IPS-18a (cell line): ENCODE data around the gene FAM9C.
"Not testable (repeated sequence)": the region's sequence is repeated elsewhere in the genome, so short reads cannot be mapped to it uniquely, and the experiment has no call there.

ENCODE experiments used
- H3K27ac ChIP-seq: one replicate; pipeline ENCODE4 v1.5.1; 2013; ENCODE audit warnings: low read length
- H3K27me3 ChIP-seq: one replicate; pipeline ENCODE4 v1.6.1; 2013; ENCODE audit warnings: mild to moderate bottlenecking, low read length; ENCODE audit not compliant: control insufficient read depth, insufficient read depth
- H3K36me3 ChIP-seq: one replicate; pipeline ENCODE4 v1.6.1; 2013; ENCODE audit warnings: low read depth, low read length; ENCODE audit not compliant: control insufficient read depth
- H3K4me1 ChIP-seq: one replicate; pipeline ENCODE4 v1.6.1; 2013; ENCODE audit warnings: low read depth, low read length; ENCODE audit not compliant: control insufficient read depth
- H3K4me3 ChIP-seq: one replicate; pipeline ENCODE4 v1.5.1; 2013; ENCODE audit warnings: low read length
- H3K9ac ChIP-seq: one replicate; pipeline ENCODE4 v1.6.1; 2013; ENCODE audit warnings: mild to moderate bottlenecking, low read length, moderate library complexity
- H3K9me3 ChIP-seq: one replicate; pipeline ENCODE4 v1.6.1; 2013; ENCODE audit warnings: low read depth, low read length; ENCODE audit not compliant: control insufficient read depth

Gene FAM9C

GRCh38 chrX:13028871-13029636, 15.4 kb downstream of the FAM9C start:
- Histone ChIP-seq H3K9ac (peak overlapping the region; percentile 41), H3K27ac (peak overlapping the region; percentile 66), H3K9me3 (no peaks in the 10 kb centered on the region), H3K36me3 (no peaks in the 10 kb centered on the region), H3K4me1 (peaks cover 29% of the 10 kb centered on the region), H3K4me3 (peak overlapping the region; percentile 25), H3K27me3 (no peaks in the 10 kb centered on the region)

- Histone ChIP-seq H3K9ac (no peak overlapping the region), H3K27me3 (no peaks in the 10 kb centered on the region), H3K4me1 (peaks cover 44% of the 10 kb centered on the region), H3K9me3 (no peaks in the 10 kb centered on the region), H3K4me3 (no peak overlapping the region), H3K27ac (no peak overlapping the region), H3K36me3 (no peaks in the 10 kb centered on the region)
Measured at GRCh38 chrX:13026877-13027652, 17.4 kb downstream of the FAM9C start.

- H3K9ac ChIP-seq, result no peak overlapping the region
- H3K4me3 ChIP-seq, result no peak overlapping the region
- no peaks in the 10 kb centered on the region for H3K27me3 ChIP-seq
- no peaks in the 10 kb centered on the region for H3K36me3 ChIP-seq
- H3K27ac ChIP-seq, result no peak overlapping the region
- H3K4me1 ChIP-seq, result peaks cover 36% of the 10 kb centered on the region
- H3K9me3 ChIP-seq, result no peaks in the 10 kb centered on the region
Measured at GRCh38 chrX:13024986-13025385, 19.4 kb downstream of the FAM9C start.

GRCh38 chrX:13023979-13024378, 20.4 kb downstream of the FAM9C start:
- Histone ChIP-seq H3K4me3 (no peak overlapping the region), H3K4me1 (peaks cover 26% of the 10 kb centered on the region), H3K27me3 (no peaks in the 10 kb centered on the region), H3K9ac (no peak overlapping the region), H3K36me3 (no peaks in the 10 kb centered on the region), H3K9me3 (no peaks in the 10 kb centered on the region), H3K27ac (no peak overlapping the region)

- Histone ChIP-seq H3K4me3 (no peak overlapping the region), H3K27me3 (no peaks in the 10 kb centered on the region), H3K4me1 (peaks cover 22% of the 10 kb centered on the region), H3K36me3 (no peaks in the 10 kb centered on the region), H3K27ac (no peak overlapping the region), H3K9me3 (no peaks in the 10 kb centered on the region), H3K9ac (no peak overlapping the region)
Measured at GRCh38 chrX:13023567-13023966, 20.9 kb downstream of the FAM9C start.

GRCh38 chrX:13022926-13023325, 21.5 kb downstream of the FAM9C start:
- Histone ChIP-seq H3K9ac (no peak overlapping the region), H3K9me3 (no peaks in the 10 kb centered on the region), H3K27me3 (no peaks in the 10 kb centered on the region), H3K27ac (no peak overlapping the region), H3K4me1 (peaks cover 18% of the 10 kb centered on the region), H3K4me3 (no peak overlapping the region), H3K36me3 (no peaks in the 10 kb centered on the region)

- H3K4me1 ChIP-seq, result peaks cover 12% of the 10 kb centered on the region
- not testable (repeated sequence) for H3K27ac ChIP-seq, H3K9ac ChIP-seq, H3K27me3 ChIP-seq, H3K36me3 ChIP-seq, H3K4me3 ChIP-seq, H3K9me3 ChIP-seq
Measured at GRCh38 chrX:13016731-13017130, 27.7 kb downstream of the FAM9C start.

GRCh38 chrX:13015536-13016236, 28.7 kb downstream of the FAM9C start:
- Histone ChIP-seq H3K27me3 (no peaks in the 10 kb centered on the region), H3K36me3 (no peaks in the 10 kb centered on the region), H3K4me3 (no peak overlapping the region), H3K9ac (no peak overlapping the region), H3K27ac (no peak overlapping the region), H3K4me1 (peaks cover 12% of the 10 kb centered on the region), H3K9me3 (no peaks in the 10 kb centered on the region)

- no peak overlapping the region for H3K27ac ChIP-seq
- no peaks in the 10 kb centered on the region for H3K27me3 ChIP-seq
- H3K4me3 ChIP-seq, result no peak overlapping the region
- no peak overlapping the region for H3K9ac ChIP-seq
- H3K9me3 ChIP-seq, result no peaks in the 10 kb centered on the region
- H3K36me3 ChIP-seq, result no peaks in the 10 kb centered on the region
- peaks cover 12% of the 10 kb centered on the region for H3K4me1 ChIP-seq
Measured at GRCh38 chrX:13014111-13015096, 30.0 kb downstream of the FAM9C start.

GRCh38 chrX:13013363-13014110, 30.9 kb downstream of the FAM9C start:
- H3K4me1 ChIP-seq, result peaks cover 13% of the 10 kb centered on the region
- H3K27me3 ChIP-seq, result no peaks in the 10 kb centered on the region
- no peak overlapping the region for H3K9ac ChIP-seq
- no peak overlapping the region for H3K27ac ChIP-seq
- H3K4me3 ChIP-seq, result no peak overlapping the region
- no peaks in the 10 kb centered on the region for H3K36me3 ChIP-seq
- H3K9me3 ChIP-seq, result no peaks in the 10 kb centered on the region
